Suprapubic skin (tissue), 3 donors: ENCODE results near the gene CMBL.

Experiments used
- POLR2AphosphoS5 ChIP-seq, 3 donors: sonication (generic); formaldehyde crosslinking; IDR thresholded peaks; one replicate each; pipeline ENCODE4 v1.6.1; 2017; ENCODE audit warnings: antibody characterized with exemption in 3 of 3
- TF ChIP-seq, protein P1 (sequence below), 2 donors: fragments of 200-600 bp in 1 of 2; fragments of 450-650 bp in 1 of 2; sonication (generic) in 1 of 2; IDR thresholded peaks; one replicate each; pipeline ENCODE4 v1.5.1; 2016 to 2019; ENCODE audit warnings: antibody characterized with exemption in 2 of 2, mild to moderate bottlenecking in 1 of 2, moderate library complexity in 1 of 2

DNA sequence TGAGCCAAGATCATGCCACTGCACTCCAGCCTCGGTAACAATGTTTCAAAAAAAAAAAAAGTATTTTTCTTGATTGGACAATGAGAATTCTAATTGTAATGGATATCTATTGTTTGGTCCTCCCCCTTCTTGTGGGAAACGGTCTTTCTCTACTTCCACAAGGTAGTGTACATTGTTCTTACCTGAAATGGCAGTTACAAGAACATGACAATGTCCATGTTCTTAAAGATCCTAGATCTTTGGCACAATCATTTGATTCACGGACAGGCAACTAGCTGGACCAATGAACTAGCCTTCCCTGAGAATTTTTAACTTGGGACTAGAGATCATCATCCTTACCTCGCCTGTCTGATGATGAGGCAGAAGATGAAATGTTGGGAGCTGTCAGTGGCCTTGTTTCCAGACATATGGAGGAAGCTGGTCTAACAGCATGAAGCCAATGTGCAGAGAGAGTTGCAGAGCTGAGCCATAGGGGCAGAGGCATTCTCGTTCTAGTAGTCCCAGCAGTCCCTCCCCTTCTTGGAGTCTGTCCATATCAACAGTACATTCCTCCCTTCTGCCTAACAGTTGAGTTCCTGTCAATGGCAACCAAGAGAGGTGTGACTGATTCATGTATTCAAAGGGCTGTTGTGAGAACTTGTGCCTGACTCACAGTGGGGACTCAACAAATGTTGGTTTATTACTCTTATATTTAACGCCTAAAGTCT, 43.6 kb upstream of the CMBL start:
- no peak for TF ChIP-seq POLR2AphosphoS5 (IDR thresholded peaks at IDR 0.05)
- TF ChIP-seq, protein P1, sequence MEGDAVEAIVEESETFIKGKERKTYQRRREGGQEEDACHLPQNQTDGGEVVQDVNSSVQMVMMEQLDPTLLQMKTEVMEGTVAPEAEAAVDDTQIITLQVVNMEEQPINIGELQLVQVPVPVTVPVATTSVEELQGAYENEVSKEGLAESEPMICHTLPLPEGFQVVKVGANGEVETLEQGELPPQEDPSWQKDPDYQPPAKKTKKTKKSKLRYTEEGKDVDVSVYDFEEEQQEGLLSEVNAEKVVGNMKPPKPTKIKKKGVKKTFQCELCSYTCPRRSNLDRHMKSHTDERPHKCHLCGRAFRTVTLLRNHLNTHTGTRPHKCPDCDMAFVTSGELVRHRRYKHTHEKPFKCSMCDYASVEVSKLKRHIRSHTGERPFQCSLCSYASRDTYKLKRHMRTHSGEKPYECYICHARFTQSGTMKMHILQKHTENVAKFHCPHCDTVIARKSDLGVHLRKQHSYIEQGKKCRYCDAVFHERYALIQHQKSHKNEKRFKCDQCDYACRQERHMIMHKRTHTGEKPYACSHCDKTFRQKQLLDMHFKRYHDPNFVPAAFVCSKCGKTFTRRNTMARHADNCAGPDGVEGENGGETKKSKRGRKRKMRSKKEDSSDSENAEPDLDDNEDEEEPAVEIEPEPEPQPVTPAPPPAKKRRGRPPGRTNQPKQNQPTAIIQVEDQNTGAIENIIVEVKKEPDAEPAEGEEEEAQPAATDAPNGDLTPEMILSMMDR (IDR thresholded peaks at IDR 0.05), result no peak
